Measurements from ENCODE around the gene DNER.
"Not testable (repeated sequence)": the region's sequence is repeated elsewhere in the genome, so short reads cannot be mapped to it uniquely, and the experiment has no call there.

DNA sequence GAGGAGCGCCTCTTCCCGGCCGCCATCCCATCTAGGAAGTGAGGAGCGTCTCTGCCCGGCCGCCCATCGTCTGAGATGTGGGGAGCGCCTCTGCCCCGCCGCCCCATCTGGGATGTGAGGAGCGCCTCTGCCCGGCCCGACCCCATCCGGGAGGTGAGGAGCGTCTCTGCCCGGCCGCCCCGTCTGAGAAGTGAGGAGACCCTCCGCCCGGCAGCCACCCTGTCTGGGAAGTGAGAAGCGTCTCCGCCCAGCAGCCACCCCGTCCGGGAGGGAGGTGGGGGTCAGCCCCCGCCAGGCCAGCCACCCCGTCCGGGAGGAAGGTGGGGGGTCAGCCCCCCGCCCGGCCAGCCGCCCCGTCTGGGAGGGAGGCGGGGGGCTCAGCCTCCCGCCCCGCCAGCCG, 28.3 kb upstream of the DNER start:
- TF ChIP-seq, protein P1, sequence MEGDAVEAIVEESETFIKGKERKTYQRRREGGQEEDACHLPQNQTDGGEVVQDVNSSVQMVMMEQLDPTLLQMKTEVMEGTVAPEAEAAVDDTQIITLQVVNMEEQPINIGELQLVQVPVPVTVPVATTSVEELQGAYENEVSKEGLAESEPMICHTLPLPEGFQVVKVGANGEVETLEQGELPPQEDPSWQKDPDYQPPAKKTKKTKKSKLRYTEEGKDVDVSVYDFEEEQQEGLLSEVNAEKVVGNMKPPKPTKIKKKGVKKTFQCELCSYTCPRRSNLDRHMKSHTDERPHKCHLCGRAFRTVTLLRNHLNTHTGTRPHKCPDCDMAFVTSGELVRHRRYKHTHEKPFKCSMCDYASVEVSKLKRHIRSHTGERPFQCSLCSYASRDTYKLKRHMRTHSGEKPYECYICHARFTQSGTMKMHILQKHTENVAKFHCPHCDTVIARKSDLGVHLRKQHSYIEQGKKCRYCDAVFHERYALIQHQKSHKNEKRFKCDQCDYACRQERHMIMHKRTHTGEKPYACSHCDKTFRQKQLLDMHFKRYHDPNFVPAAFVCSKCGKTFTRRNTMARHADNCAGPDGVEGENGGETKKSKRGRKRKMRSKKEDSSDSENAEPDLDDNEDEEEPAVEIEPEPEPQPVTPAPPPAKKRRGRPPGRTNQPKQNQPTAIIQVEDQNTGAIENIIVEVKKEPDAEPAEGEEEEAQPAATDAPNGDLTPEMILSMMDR (IDR thresholded peaks at IDR 0.05; ENCODE audit: extremely low read depth in 1 of 2, insufficient read depth in 1 of 2, low read depth in 1 of 2, low read length in 2 of 2), result not testable (repeated sequence)
- not testable (repeated sequence) for TF ChIP-seq EZH2 (IDR thresholded peaks at IDR 0.05; ENCODE audit: borderline replicate concordance, low read depth, low read length, severe bottlenecking); POLR2A (IDR thresholded peaks at IDR 0.05; ENCODE audit: low read depth, low read length); POLR2AphosphoS5 (IDR thresholded peaks at IDR 0.05; ENCODE audit: insufficient read depth, low read depth, low read length); JUN (IDR thresholded peaks at IDR 0.05; ENCODE audit: borderline replicate concordance, insufficient read depth, insufficient read length, low read depth); MYC (IDR thresholded peaks at IDR 0.05; ENCODE audit: low read depth, low read length); FOS (IDR thresholded peaks at IDR 0.05; ENCODE audit: borderline replicate concordance, insufficient read depth, low read length)
- TF ChIP-seq, protein P2, sequence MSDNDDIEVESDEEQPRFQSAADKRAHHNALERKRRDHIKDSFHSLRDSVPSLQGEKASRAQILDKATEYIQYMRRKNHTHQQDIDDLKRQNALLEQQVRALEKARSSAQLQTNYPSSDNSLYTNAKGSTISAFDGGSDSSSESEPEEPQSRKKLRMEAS (IDR thresholded peaks at IDR 0.05; ENCODE audit: insufficient read depth, insufficient read length), result not testable (repeated sequence)
